Measurements from ENCODE around the gene TEX48.

GRCh38 chr9:114671605-114672004 is 10.4 kb downstream of the TEX48 start:
- no peak for TF ChIP-seq JUND (IDR thresholded peaks at IDR 0.05)
- no peak for TF ChIP-seq EP300 (IDR thresholded peaks at IDR 0.05; ENCODE audit: borderline replicate concordance in 1 of 2, low read depth in 1 of 2, low read length in 1 of 2)
- no peak for TF ChIP-seq CHD2 (IDR thresholded peaks at IDR 0.05; ENCODE audit: low read length, partially characterized antibody)
- TF ChIP-seq ZBTB33 (IDR thresholded peaks at IDR 0.05; ENCODE audit: borderline replicate concordance, low read depth): no peak
- TF ChIP-seq CTCF (IDR thresholded peaks at IDR 0.05): no peak
